Ishikawa (cell line): ENCODE data around the gene CROCC2.

Source experiments
- CEBPB ChIP-seq: IDR thresholded peaks from 2 replicates; pipeline ENCODE4 v1.6.1; 2012
- EP300 ChIP-seq: IDR thresholded peaks from 2 replicates; pipeline ENCODE4 v1.6.1; 2012; ENCODE audit warnings: borderline replicate concordance
- NFIC ChIP-seq: IDR thresholded peaks from 2 replicates; pipeline ENCODE4 v1.6.1; 2012
- RAD21 ChIP-seq: IDR thresholded peaks from 2 replicates; pipeline ENCODE4 v1.6.1; 2012; ENCODE audit warnings: low read depth
- REST ChIP-seq: IDR thresholded peaks from 2 replicates; pipeline ENCODE4 v1.6.1; 2012; ENCODE audit warnings: low read depth, mild to moderate bottlenecking
- TAF1 ChIP-seq: IDR thresholded peaks from 2 replicates; pipeline ENCODE4 v1.6.1; 2012; ENCODE audit warnings: low read depth, mild to moderate bottlenecking
- TCF12 ChIP-seq: IDR thresholded peaks from 2 replicates; pipeline ENCODE4 v1.6.1; 2012; ENCODE audit warnings: low read depth
- TEAD4 ChIP-seq: IDR thresholded peaks from 2 replicates; pipeline ENCODE4 v1.6.1; 2012
- ZBTB7A ChIP-seq: IDR thresholded peaks from 2 replicates; pipeline ENCODE4 v1.6.1; 2012; ENCODE audit warnings: low read depth
- TF ChIP-seq, protein P1 (sequence below): IDR thresholded peaks from 2 replicates; pipeline ENCODE4 v1.6.1; 2012
- TF ChIP-seq, protein P2 (sequence below): IDR thresholded peaks from 2 replicates; pipeline ENCODE4 v1.6.1; 2012

- TF ChIP-seq TCF12 (no peak), REST (no peak), RAD21 (no peak), NFIC (no peak), EP300 (no peak), CEBPB (no peak), ZBTB7A (no peak), TAF1 (no peak), TEAD4 (no peak)
- TF ChIP-seq, protein P1, sequence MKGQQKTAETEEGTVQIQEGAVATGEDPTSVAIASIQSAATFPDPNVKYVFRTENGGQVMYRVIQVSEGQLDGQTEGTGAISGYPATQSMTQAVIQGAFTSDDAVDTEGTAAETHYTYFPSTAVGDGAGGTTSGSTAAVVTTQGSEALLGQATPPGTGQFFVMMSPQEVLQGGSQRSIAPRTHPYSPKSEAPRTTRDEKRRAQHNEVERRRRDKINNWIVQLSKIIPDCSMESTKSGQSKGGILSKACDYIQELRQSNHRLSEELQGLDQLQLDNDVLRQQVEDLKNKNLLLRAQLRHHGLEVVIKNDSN, result no peak
- TF ChIP-seq, protein P2, sequence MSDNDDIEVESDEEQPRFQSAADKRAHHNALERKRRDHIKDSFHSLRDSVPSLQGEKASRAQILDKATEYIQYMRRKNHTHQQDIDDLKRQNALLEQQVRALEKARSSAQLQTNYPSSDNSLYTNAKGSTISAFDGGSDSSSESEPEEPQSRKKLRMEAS, result no peak
Observed at GRCh38 chr2:240900141-240900860, 5.8 kb upstream of the CROCC2 start.
